Mesendoderm (in vitro differentiated cells): Measurements from ENCODE around the gene LYRM7.

Experiments
- DNase-seq: peaks from one replicate; pipeline ENCODE4 v3.0.0; 2013
- H2AK5ac ChIP-seq: 2 replicates; pipeline ENCODE4 v1.6.1; 2013; ENCODE audit warnings: low read length, inconsistent platforms
- H2BK120ac ChIP-seq: 2 replicates; pipeline ENCODE4 v1.6.1; 2013; ENCODE audit warnings: low read depth, mild to moderate bottlenecking, low read length, moderate library complexity, mixed read lengths
- H2BK15ac ChIP-seq: replicated peaks from 2 replicates; pipeline ENCODE4 v1.6.1; 2013; ENCODE audit warnings: low read depth, mild to moderate bottlenecking, moderate library complexity
- H2BK5ac ChIP-seq: 2 replicates; pipeline ENCODE4 v1.6.1; 2013; ENCODE audit warnings: low read length, inconsistent platforms
- H3K18ac ChIP-seq: 2 replicates; pipeline ENCODE4 v1.6.1; 2013; ENCODE audit warnings: mild to moderate bottlenecking, low read length, mixed read lengths
- H3K23ac ChIP-seq: one replicate; pipeline ENCODE4 v1.6.1; 2013; ENCODE audit warnings: low read length
- H3K27ac ChIP-seq: 2 replicates; pipeline ENCODE4 v1.5.1; 2013; ENCODE audit warnings: low read depth, mild to moderate bottlenecking, inconsistent platforms, low read length, moderate library complexity
- H3K27me3 ChIP-seq: 2 replicates; pipeline ENCODE4 v1.6.1; 2013; ENCODE audit warnings: low read length, control low read depth, mild to moderate bottlenecking, inconsistent platforms; ENCODE audit not compliant: insufficient read depth, poor library complexity
- H3K36me3 ChIP-seq: 2 replicates; pipeline ENCODE4 v1.6.1; 2013; ENCODE audit warnings: low read length, inconsistent platforms; ENCODE audit not compliant: control insufficient read depth, insufficient read depth
- H3K4ac ChIP-seq: one replicate; pipeline ENCODE4 v1.6.1; 2013; ENCODE audit warnings: low read depth, mild to moderate bottlenecking, low read length, moderate library complexity
- H3K4me1 ChIP-seq: 2 replicates; pipeline ENCODE4 v1.6.1; 2013; ENCODE audit warnings: low read depth, low read length, inconsistent platforms; ENCODE audit not compliant: control insufficient read depth
- H3K4me2 ChIP-seq: 2 replicates; pipeline ENCODE4 v1.6.1; 2013; ENCODE audit warnings: low read length
- H3K4me3 ChIP-seq: 2 replicates; pipeline ENCODE4 v1.5.1; 2013; ENCODE audit warnings: mild to moderate bottlenecking, low read length
- H3K56ac ChIP-seq: one replicate; pipeline ENCODE4 v1.6.1; 2013; ENCODE audit warnings: low read length
- H3K79me1 ChIP-seq: 2 replicates; pipeline ENCODE4 v1.6.1; 2013; ENCODE audit warnings: low read length, inconsistent platforms
- H3K79me2 ChIP-seq: 2 replicates; pipeline ENCODE4 v1.6.1; 2013; ENCODE audit warnings: mild to moderate bottlenecking, low read length; ENCODE audit not compliant: control insufficient read depth, insufficient read depth
- H3K9ac ChIP-seq: 2 replicates; pipeline ENCODE4 v1.6.1; 2013; ENCODE audit warnings: low read length, inconsistent platforms
- H4K5ac ChIP-seq: one replicate; pipeline ENCODE4 v1.6.1; 2013; ENCODE audit warnings: low read length
- H4K8ac ChIP-seq: one replicate; pipeline ENCODE4 v1.6.1; 2013; ENCODE audit warnings: low read depth, mild to moderate bottlenecking, control low read depth, low read length, moderate library complexity
- WGBS: extraction: QIAGEN DNeasy Blood & Tissue Kit; methylation state at CpG from one replicate; pipeline ENCODE4 v1.1.7; 2013; ENCODE audit warnings: low lambda C conversion rate, missing lambda C conversion rate; ENCODE audit not compliant: insufficient coverage; ENCODE audit errors: extremely low coverage; 5-methylcytosine and 5-hydroxymethylcytosine counted together

The LYRM7 gene

GRCh38 chr5:131198625-131199024 lies 27.9 kb downstream of the LYRM7 start:
- DNase-seq, result no peak
- WGBS, result no CpG with 5 or more reads among the region's 5 CpGs

GRCh38 chr5:131200560-131200959 lies 29.8 kb downstream of the LYRM7 start:
- H3K56ac ChIP-seq, result no peak overlapping the region
- no peaks in the 10 kb centered on the region for H3K36me3 ChIP-seq
- no peak overlapping the region for H4K8ac ChIP-seq
- no peaks in the 10 kb centered on the region for H3K27me3 ChIP-seq
- H3K4me3 ChIP-seq, result no peak overlapping the region
- no peak overlapping the region for H3K27ac ChIP-seq
- no peak overlapping the region for H3K18ac ChIP-seq
- no peak for DNase-seq
- H3K79me1 ChIP-seq, result no peaks in the 10 kb centered on the region
- H3K9ac ChIP-seq, result no peak overlapping the region
- WGBS, result no CpG with 5 or more reads among the region's 3 CpGs
- no peak overlapping the region for H4K5ac ChIP-seq
- H3K4ac ChIP-seq, result no peak overlapping the region
- H2BK15ac ChIP-seq, result no peak overlapping the region
- H3K23ac ChIP-seq, result no peak overlapping the region
- no peaks in the 10 kb centered on the region for H3K4me1 ChIP-seq
- H2BK120ac ChIP-seq, result no peak overlapping the region
- H3K4me2 ChIP-seq, result no peak overlapping the region
- no peaks in the 10 kb centered on the region for H3K79me2 ChIP-seq
- H2AK5ac ChIP-seq, result no peak overlapping the region
- no peak overlapping the region for H2BK5ac ChIP-seq

More at GRCh38 chr5:131198625-131199024, 27.9 kb downstream of the LYRM7 start:
- no peaks in the 10 kb centered on the region for H3K27me3 ChIP-seq
- H2AK5ac ChIP-seq, result no peak overlapping the region
- H3K4me3 ChIP-seq, result no peak overlapping the region
- no peaks in the 10 kb centered on the region for H3K79me2 ChIP-seq
- H4K8ac ChIP-seq, result no peak overlapping the region
- H3K4me2 ChIP-seq, result no peak overlapping the region
- H4K5ac ChIP-seq, result no peak overlapping the region
- no peak overlapping the region for H3K27ac ChIP-seq
- H2BK120ac ChIP-seq, result no peak overlapping the region
- no peaks in the 10 kb centered on the region for H3K79me1 ChIP-seq
- no peaks in the 10 kb centered on the region for H3K36me3 ChIP-seq
- H2BK5ac ChIP-seq, result no peak overlapping the region
- H3K56ac ChIP-seq, result no peak overlapping the region
- no peak overlapping the region for H3K18ac ChIP-seq
- no peaks in the 10 kb centered on the region for H3K4me1 ChIP-seq
- no peak overlapping the region for H3K23ac ChIP-seq
- H3K9ac ChIP-seq, result no peak overlapping the region
- no peak overlapping the region for H3K4ac ChIP-seq
- no peak overlapping the region for H2BK15ac ChIP-seq

GRCh38 chr5:131204964-131205363 lies 34.2 kb downstream of the LYRM7 start:
- Histone ChIP-seq H3K4me3 (no peak overlapping the region), H4K8ac (no peak overlapping the region), H3K56ac (no peak overlapping the region), H3K4ac (no peak overlapping the region), H3K79me1 (no peaks in the 10 kb centered on the region), H3K79me2 (no peaks in the 10 kb centered on the region), H3K4me2 (no peak overlapping the region), H3K18ac (no peak overlapping the region), H3K27me3 (no peaks in the 10 kb centered on the region), H4K5ac (no peak overlapping the region), H3K23ac (no peak overlapping the region), H2BK120ac (no peak overlapping the region), H3K36me3 (no peaks in the 10 kb centered on the region), H3K27ac (no peak overlapping the region), H2BK15ac (no peak overlapping the region), H3K4me1 (no peaks in the 10 kb centered on the region), H3K9ac (no peak overlapping the region), H2AK5ac (no peak overlapping the region), H2BK5ac (no peak overlapping the region)
- no peak for DNase-seq
- no CpG with 5 or more reads among the region's 2 CpGs for WGBS

DNA sequence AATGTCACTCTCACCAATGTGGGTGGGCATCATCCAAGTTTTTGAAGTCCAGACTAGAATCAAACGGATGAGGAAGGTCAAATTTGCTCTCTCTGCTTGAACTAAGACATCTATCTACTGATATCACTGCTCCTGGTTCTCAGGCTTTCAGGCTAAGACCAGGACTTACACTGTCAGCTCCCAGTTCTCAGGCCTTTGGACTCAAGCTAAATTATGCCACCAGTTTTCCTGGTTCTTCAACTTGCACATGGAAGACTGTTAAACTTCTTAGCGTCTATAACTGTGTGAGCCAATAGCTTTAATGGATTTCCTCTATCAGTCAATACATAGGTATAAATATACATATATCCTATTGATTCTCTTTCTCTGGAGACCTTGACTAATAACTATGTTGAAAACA lies 35.3 kb downstream of the LYRM7 start:
- DNase-seq, result peak; percentile 2
- no peak overlapping the region for H2BK15ac ChIP-seq
- H3K27ac ChIP-seq, result no peak overlapping the region
- H3K23ac ChIP-seq, result no peak overlapping the region
- no peak overlapping the region for H3K4me2 ChIP-seq
- no peak overlapping the region for H3K4me3 ChIP-seq
- no peak overlapping the region for H4K8ac ChIP-seq
- H2BK120ac ChIP-seq, result no peak overlapping the region
- no peak overlapping the region for H4K5ac ChIP-seq
- no peak overlapping the region for H3K18ac ChIP-seq
- H3K79me1 ChIP-seq, result no peaks in the 10 kb centered on the region
- no peak overlapping the region for H3K9ac ChIP-seq
- H3K79me2 ChIP-seq, result no peaks in the 10 kb centered on the region
- no peaks in the 10 kb centered on the region for H3K4me1 ChIP-seq
- H3K36me3 ChIP-seq, result no peaks in the 10 kb centered on the region
- no peak overlapping the region for H3K4ac ChIP-seq
- H3K27me3 ChIP-seq, result no peaks in the 10 kb centered on the region
- no peak overlapping the region for H2AK5ac ChIP-seq
- WGBS, result no CpG with 5 or more reads among the region's 2 CpGs
- no peak overlapping the region for H3K56ac ChIP-seq
- no peak overlapping the region for H2BK5ac ChIP-seq

DNA sequence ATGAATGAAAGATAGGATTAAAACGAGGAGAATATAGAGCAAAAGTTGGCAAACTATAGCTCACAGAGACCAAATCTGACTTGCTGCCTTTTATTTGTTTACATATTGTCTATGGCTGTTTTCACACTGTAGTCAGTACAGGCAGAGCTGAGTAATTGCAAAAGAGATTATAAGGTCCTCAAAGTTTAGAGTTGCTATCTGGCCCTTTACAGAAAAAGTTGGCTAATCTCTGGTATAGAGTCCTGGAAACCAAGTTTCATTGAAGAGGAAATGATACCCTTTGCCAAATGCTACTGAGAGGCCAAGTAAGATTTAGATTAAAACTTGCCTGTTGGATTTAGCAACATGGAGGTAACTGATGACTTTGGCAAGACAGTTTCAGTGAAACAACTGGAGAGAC lies 36.0 kb downstream of the LYRM7 start:
- no CpG with 5 or more reads among the region's 1 CpG for WGBS
- H4K8ac ChIP-seq, result no peak overlapping the region
- no peak overlapping the region for H2AK5ac ChIP-seq
- no peak overlapping the region for H2BK120ac ChIP-seq
- H3K27me3 ChIP-seq, result no peaks in the 10 kb centered on the region
- H3K27ac ChIP-seq, result no peak overlapping the region
- H3K4me3 ChIP-seq, result no peak overlapping the region
- H3K23ac ChIP-seq, result no peak overlapping the region
- no peaks in the 10 kb centered on the region for H3K4me1 ChIP-seq
- H2BK5ac ChIP-seq, result no peak overlapping the region
- no peak overlapping the region for H3K4me2 ChIP-seq
- no peak overlapping the region for H2BK15ac ChIP-seq
- no peak overlapping the region for H3K4ac ChIP-seq
- DNase-seq, result peak; percentile 32
- no peaks in the 10 kb centered on the region for H3K79me2 ChIP-seq
- H3K79me1 ChIP-seq, result no peaks in the 10 kb centered on the region
- H3K36me3 ChIP-seq, result no peaks in the 10 kb centered on the region
- no peak overlapping the region for H3K56ac ChIP-seq
- H4K5ac ChIP-seq, result no peak overlapping the region
- no peak overlapping the region for H3K9ac ChIP-seq
- no peak overlapping the region for H3K18ac ChIP-seq

DNA sequence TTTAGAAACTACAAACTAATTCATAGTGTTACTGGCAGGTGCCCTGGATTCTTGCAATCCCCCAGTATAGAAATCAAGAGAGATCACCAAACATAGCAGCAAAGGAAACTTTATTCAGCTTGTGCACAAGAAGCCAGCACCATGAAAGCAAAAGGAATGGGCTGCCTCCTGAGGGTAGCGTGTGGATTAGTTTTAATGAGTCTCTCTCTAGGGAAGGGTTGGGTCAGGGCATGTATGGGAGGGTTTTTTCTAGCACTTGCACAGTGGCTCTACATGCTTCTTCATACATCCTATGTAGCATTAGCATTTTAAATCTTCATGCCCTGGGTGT lies 38.4 kb downstream of the LYRM7 start:
- DNase-seq, result no peak

More for the DNA sequence above, 38.4 kb downstream of the LYRM7 start:
- Histone ChIP-seq H2BK15ac (no peak overlapping the region), H3K79me2 (no peaks in the 10 kb centered on the region), H2BK120ac (no peak overlapping the region), H3K4me2 (no peak overlapping the region), H3K27me3 (no peaks in the 10 kb centered on the region), H3K36me3 (no peaks in the 10 kb centered on the region), H3K18ac (no peak overlapping the region), H3K79me1 (no peaks in the 10 kb centered on the region), H2BK5ac (no peak overlapping the region), H3K4me3 (no peak overlapping the region), H4K5ac (no peak overlapping the region), H3K27ac (no peak overlapping the region), H3K23ac (no peak overlapping the region), H3K4me1 (no peaks in the 10 kb centered on the region), H3K56ac (no peak overlapping the region), H4K8ac (no peak overlapping the region), H2AK5ac (no peak overlapping the region), H3K9ac (no peak overlapping the region), H3K4ac (no peak overlapping the region)
- WGBS, result no CpG with 5 or more reads among the region's 1 CpG
